ENCODE measurements around the gene KANSL2.
"Not testable (repeated sequence)": the region's sequence is repeated elsewhere in the genome, so short reads cannot be mapped to it uniquely, and the experiment has no call there.

Gene KANSL2

GRCh38 chr12:48680861-48681260, 1.2 kb downstream of the KANSL2 start:
- no peak for DNase-seq (ENCODE audit: low read depth)
- TF ChIP-seq MYC (IDR thresholded peaks at IDR 0.05; ENCODE audit: low read depth, low read length) = no peak
- TF ChIP-seq POLR2A (IDR thresholded peaks at IDR 0.05; ENCODE audit: extremely low read depth, insufficient read length) = no peak
- no peak for TF ChIP-seq MAX (IDR thresholded peaks at IDR 0.05; ENCODE audit: low read depth, low read length)
- TF ChIP-seq CTCF (IDR thresholded peaks at IDR 0.05; ENCODE audit: low read depth, low read length) = no peak
- peak overlapping the region; percentile 82 for H3K4me3 ChIP-seq (ENCODE audit: low read depth, low read length)

- DNase-seq (ENCODE audit: low read depth) = peak; percentile 72
- H3K4me3 ChIP-seq (ENCODE audit: low read depth, low read length) = peak overlapping the region; percentile 82
- TF ChIP-seq CTCF (IDR thresholded peaks at IDR 0.05; ENCODE audit: low read depth, low read length) = no peak
Observed at GRCh38 chr12:48678551-48679185, 3.4 kb downstream of the KANSL2 start.

GRCh38 chr12:48671231-48671856, 10.7 kb downstream of the KANSL2 start:
- no peak for DNase-seq (ENCODE audit: low read depth)
- H3K4me3 ChIP-seq (ENCODE audit: low read depth, low read length) = no peak overlapping the region
- TF ChIP-seq MYC (IDR thresholded peaks at IDR 0.05; ENCODE audit: low read depth, low read length) (no peak), MAX (IDR thresholded peaks at IDR 0.05; ENCODE audit: low read depth, low read length) (no peak), POLR2A (IDR thresholded peaks at IDR 0.05; ENCODE audit: extremely low read depth, insufficient read length) (no peak)

GRCh38 chr12:48668996-48669395, 13.0 kb downstream of the KANSL2 start:
- no peak for DNase-seq (ENCODE audit: low read depth)
- no peak overlapping the region for H3K4me3 ChIP-seq (ENCODE audit: low read depth, low read length)
- TF ChIP-seq MAX (IDR thresholded peaks at IDR 0.05; ENCODE audit: low read depth, low read length) (no peak), CTCF (IDR thresholded peaks at IDR 0.05; ENCODE audit: low read depth, low read length) (no peak), MYC (IDR thresholded peaks at IDR 0.05; ENCODE audit: low read depth, low read length) (no peak), POLR2A (IDR thresholded peaks at IDR 0.05; ENCODE audit: extremely low read depth, insufficient read length) (no peak)

- H3K4me3 ChIP-seq (ENCODE audit: low read depth, low read length) = no peak overlapping the region
- DNase-seq (ENCODE audit: low read depth) = no peak
- no peak for TF ChIP-seq MYC (IDR thresholded peaks at IDR 0.05; ENCODE audit: low read depth, low read length)
- TF ChIP-seq CTCF (IDR thresholded peaks at IDR 0.05; ENCODE audit: low read depth, low read length) = no peak
Observed at GRCh38 chr12:48659863-48660262, 22.2 kb downstream of the KANSL2 start.

- DNase-seq (ENCODE audit: low read depth) = no peak
- TF ChIP-seq MAX (IDR thresholded peaks at IDR 0.05; ENCODE audit: low read depth, low read length) (no peak), CTCF (IDR thresholded peaks at IDR 0.05; ENCODE audit: low read depth, low read length) (no peak), MYC (IDR thresholded peaks at IDR 0.05; ENCODE audit: low read depth, low read length) (no peak), POLR2A (IDR thresholded peaks at IDR 0.05; ENCODE audit: extremely low read depth, insufficient read length) (no peak)
Observed at GRCh38 chr12:48651681-48652080, 30.4 kb downstream of the KANSL2 start.

GRCh38 chr12:48645354-48645753, 36.7 kb downstream of the KANSL2 start:
- not testable (repeated sequence) for DNase-seq (ENCODE audit: low read depth); H3K4me3 ChIP-seq (ENCODE audit: low read depth, low read length)

More at GRCh38 chr12:48651681-48652080, 30.4 kb downstream of the KANSL2 start:
- H3K4me3 ChIP-seq (ENCODE audit: low read depth, low read length) = no peak overlapping the region
